ENCODE data around the gene TAGLN.

- no peak for TF ChIP-seq ZNF407 (IDR thresholded peaks at IDR 0.05; ENCODE audit: low read depth)
- no peak for TF ChIP-seq POLR2AphosphoS2 (IDR thresholded peaks at IDR 0.05; ENCODE audit: low read length)
- TF ChIP-seq, protein P1, sequence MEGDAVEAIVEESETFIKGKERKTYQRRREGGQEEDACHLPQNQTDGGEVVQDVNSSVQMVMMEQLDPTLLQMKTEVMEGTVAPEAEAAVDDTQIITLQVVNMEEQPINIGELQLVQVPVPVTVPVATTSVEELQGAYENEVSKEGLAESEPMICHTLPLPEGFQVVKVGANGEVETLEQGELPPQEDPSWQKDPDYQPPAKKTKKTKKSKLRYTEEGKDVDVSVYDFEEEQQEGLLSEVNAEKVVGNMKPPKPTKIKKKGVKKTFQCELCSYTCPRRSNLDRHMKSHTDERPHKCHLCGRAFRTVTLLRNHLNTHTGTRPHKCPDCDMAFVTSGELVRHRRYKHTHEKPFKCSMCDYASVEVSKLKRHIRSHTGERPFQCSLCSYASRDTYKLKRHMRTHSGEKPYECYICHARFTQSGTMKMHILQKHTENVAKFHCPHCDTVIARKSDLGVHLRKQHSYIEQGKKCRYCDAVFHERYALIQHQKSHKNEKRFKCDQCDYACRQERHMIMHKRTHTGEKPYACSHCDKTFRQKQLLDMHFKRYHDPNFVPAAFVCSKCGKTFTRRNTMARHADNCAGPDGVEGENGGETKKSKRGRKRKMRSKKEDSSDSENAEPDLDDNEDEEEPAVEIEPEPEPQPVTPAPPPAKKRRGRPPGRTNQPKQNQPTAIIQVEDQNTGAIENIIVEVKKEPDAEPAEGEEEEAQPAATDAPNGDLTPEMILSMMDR (IDR thresholded peaks at IDR 0.05 in 2 of 3, conservative IDR thresholded peaks at IDR 0.05 in 1 of 3; ENCODE audit: insufficient read depth in 2 of 3, low read depth in 1 of 3, low read length in 3 of 3): no peak
- no peak for TF ChIP-seq MXI1 (IDR thresholded peaks at IDR 0.05; ENCODE audit: low read depth, low read length)
Measured at GRCh38 chr11:117195258-117195657, 3.9 kb upstream of the TAGLN start.

Measured in K562 (cell line).